ENCODE results near the gene RUVBL1. TPM values are rescaled to one million over a fixed set of nuclear protein-coding genes. Genes with fewer than 3 reads are reported as not detected.
A peak's percentile ranks its signal among the peaks of the same experiment; 100 is the strongest.

RUVBL1 gene
- total RNA-seq, 1 donor, result 50.6 TPM

- TF ChIP-seq, protein P1, sequence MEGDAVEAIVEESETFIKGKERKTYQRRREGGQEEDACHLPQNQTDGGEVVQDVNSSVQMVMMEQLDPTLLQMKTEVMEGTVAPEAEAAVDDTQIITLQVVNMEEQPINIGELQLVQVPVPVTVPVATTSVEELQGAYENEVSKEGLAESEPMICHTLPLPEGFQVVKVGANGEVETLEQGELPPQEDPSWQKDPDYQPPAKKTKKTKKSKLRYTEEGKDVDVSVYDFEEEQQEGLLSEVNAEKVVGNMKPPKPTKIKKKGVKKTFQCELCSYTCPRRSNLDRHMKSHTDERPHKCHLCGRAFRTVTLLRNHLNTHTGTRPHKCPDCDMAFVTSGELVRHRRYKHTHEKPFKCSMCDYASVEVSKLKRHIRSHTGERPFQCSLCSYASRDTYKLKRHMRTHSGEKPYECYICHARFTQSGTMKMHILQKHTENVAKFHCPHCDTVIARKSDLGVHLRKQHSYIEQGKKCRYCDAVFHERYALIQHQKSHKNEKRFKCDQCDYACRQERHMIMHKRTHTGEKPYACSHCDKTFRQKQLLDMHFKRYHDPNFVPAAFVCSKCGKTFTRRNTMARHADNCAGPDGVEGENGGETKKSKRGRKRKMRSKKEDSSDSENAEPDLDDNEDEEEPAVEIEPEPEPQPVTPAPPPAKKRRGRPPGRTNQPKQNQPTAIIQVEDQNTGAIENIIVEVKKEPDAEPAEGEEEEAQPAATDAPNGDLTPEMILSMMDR (IDR thresholded peaks at IDR 0.05; ENCODE audit: insufficient read depth, low read length), result no peak
- no peak for DNase-seq (ENCODE audit: low read depth)
- H3K4me3 ChIP-seq (ENCODE audit: low read depth, low read length), result no peak overlapping the region
Observed at GRCh38 chr3:128122013-128122412, 1.6 kb downstream of the RUVBL1 start.

GRCh38 chr3:128113817-128114794, 9.5 kb downstream of the RUVBL1 start:
- DNase-seq (ENCODE audit: low read depth), result no peak
- H3K4me3 ChIP-seq (ENCODE audit: low read depth, low read length), result no peak overlapping the region
- TF ChIP-seq, protein P1 (IDR thresholded peaks at IDR 0.05; ENCODE audit: insufficient read depth, low read length), result no peak

DNA sequence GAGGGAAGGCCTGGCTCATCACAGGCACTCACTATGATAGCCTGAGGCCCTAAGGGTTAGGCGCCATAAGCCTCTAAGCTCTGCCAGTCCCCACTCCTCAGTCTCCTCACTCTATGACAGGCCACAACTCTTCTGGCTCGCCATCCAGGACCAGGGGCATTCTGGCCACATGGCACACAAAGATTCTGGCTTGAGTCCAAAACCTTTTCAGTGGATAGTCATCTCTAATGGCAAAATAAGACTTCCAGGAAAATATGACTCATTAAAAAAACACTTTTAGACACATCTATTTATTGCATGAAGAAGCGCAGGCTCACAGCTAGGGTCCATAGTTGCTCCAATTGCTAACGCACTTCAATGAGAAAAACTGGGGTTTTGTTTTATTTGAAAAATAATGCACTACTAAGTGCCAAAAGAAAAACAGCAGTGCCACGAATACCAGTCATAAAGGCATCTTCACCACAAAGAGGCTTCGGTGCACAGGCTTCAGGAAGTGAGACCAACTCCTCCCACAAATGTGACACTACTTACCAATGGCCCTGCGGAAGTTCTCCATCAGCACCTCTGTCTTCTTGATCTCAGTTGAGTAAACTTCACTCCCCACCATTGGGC, 11.1 kb downstream of the RUVBL1 start:
- H3K4me3 ChIP-seq (ENCODE audit: low read depth, low read length), result no peak overlapping the region
- TF ChIP-seq, protein P1 (IDR thresholded peaks at IDR 0.05; ENCODE audit: insufficient read depth, low read length), result peak; percentile 43
- DNase-seq (ENCODE audit: low read depth), result peak; percentile 93

DNA sequence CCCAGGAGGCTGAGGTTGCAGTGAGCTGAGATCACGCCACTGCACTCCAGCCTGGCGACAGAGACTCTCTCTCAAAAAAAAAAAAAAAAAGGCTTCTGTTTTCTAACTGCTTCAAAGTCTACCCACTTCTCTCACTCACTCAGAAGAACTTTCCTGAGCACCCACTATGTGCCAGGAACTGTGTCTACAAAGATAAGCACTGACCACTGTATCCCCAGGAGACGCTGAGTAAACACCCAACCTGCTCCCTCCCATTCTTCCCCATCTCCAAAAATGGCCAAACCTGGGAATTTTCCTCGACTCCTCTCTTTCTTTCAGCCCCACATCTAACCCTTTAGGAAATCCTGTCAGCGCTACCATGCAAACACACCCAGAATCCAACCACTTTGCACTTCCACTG, 12.5 kb downstream of the RUVBL1 start:
- no peak overlapping the region for H3K4me3 ChIP-seq (ENCODE audit: low read depth, low read length)
- peak; percentile 23 for DNase-seq (ENCODE audit: low read depth)
- TF ChIP-seq, protein P1 (IDR thresholded peaks at IDR 0.05; ENCODE audit: insufficient read depth, low read length), result no peak

- TF ChIP-seq, protein P1 (IDR thresholded peaks at IDR 0.05; ENCODE audit: insufficient read depth, low read length), result no peak
- DNase-seq (ENCODE audit: low read depth), result no peak
- H3K4me3 ChIP-seq (ENCODE audit: low read depth, low read length), result no peak overlapping the region
Observed at GRCh38 chr3:128107834-128108233, 15.8 kb downstream of the RUVBL1 start.

- DNase-seq (ENCODE audit: low read depth), result no peak
- H3K4me3 ChIP-seq (ENCODE audit: low read depth, low read length), result no peak overlapping the region
- TF ChIP-seq, protein P1 (IDR thresholded peaks at IDR 0.05; ENCODE audit: insufficient read depth, low read length), result no peak
Observed at GRCh38 chr3:128103136-128103676, 20.4 kb downstream of the RUVBL1 start.

Measured in fibroblast of the aortic adventitia (primary cell).